Epithelial cell of umbilical artery (primary cell): Measurements from ENCODE around the gene LRRC73. TPM values are rescaled to one million over a fixed set of nuclear protein-coding genes. Genes with fewer than 3 reads are reported as not detected.

Source experiments
- total RNA-seq: library from RNA; depleted of rRNA; stranded (reverse); fragments of >200 nt; gene quantifications from 2 replicates; pipeline ENCODE4 v1.2.3, GENCODE V29; 2014

Gene LRRC73, protein sequence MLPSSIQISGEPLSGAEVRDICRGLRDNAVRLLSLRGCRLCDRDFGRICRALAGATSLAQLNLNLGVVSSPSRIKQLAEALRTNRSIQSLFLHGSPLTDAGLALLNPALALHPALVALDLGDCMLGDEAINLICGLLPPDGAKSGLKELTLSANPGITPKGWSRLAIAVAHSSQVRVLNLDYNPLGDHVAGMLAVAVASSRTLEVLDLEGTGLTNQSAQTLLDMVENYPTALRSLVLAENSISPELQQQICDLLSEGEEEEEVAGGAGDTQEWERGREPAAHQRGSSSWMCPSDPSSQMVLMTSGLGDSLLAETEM
- 0.15 and 0.32 TPM in 2 replicates for total RNA-seq

DNA sequence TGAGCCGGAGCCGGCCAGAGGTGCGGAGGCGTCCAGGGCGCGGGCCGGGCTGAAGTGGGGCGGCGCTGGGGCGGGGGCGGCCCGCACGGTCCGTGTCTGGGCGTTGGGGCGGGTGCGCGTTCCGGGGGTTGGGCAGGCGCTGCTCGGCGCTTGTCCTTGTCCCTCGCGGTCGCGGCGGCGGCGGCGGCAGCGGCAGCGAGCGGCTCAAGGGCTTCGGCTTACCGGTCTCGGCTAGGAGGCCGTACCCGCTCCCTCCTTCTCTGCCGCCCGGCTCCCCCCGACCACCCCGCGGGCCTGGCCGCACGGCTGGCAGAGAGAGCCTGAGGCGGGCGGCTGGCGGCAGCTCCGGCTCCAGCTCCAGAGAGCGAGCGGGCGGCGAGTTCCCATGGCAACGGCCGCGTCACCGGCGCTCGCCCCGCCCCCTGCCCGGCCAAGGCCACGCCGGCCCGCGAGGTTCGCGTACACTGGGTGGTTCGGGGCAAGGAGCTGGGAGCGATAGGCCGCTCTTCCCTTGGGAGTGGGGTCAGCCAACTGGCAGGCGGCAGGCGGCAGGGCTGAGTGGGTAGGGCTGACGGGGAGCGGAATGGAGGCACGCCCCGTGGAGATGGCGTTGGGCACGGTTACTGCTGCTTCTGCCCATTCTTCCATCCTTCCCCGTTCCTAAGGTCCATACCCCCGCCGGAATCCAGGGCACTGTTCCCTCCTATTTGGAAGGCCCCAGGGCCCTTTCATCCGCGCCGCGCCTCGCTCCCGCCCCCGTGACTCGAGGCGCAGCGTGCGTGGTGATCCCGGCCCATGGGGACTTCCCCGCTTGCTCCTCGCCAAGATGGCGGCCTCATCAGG is at the start of gene LRRC73:
Gene LRRC73, minus strand, starts transcription at position 363 of the 843 bp plus-strand sequence. CDS start 561 bp downstream, outside the sequence.

DNA sequence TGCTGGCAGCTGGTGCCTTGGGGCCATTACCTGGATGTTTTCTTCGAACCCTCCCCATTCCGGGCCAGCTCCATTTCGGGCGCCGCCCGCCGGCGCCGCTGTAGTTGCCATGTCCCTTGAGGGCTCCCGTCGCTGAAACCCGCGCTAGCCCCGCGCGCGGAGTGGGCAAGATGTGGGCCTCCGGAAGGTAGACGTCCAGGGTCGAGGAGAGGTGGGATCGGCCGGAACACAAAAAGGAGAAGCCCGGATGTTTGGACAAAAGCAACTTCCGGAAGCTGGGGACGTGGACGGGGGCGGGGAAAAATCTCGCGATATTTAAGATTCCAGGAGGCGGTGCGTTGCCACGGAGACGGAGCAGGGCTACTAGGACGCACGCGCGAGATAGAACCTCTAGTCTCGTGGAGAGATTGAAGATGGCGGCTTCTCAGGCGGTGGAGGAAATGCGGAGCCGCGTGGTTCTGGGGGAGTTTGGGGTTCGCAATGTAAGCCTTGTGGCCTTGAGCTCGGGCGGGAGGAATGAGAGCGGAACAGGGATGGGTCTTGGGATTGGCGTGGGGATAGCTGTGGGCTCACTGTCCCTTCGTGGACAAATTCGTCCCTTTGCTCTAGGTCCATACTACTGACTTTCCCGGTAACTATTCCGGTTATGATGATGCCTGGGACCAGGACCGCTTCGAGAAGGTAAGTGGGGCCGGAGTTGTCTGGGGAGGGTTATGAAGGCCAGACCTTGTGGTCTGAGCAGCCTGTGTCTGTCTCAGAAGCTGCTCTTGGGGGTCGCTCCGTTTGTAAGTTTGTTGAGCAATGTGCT is 6.8 kb upstream of the LRRC73 start, which contains the start of the genes POLR1C and YIPF3:
Gene POLR1C, plus strand, starts transcription at position 393 of the 808 bp plus-strand sequence. Its CDS starts 21 bp downstream, at position 414.
Gene YIPF3, minus strand, starts transcription at position 230 of the 808 bp plus-strand sequence. Its CDS starts 119 bp downstream, at position 111.

DNA sequence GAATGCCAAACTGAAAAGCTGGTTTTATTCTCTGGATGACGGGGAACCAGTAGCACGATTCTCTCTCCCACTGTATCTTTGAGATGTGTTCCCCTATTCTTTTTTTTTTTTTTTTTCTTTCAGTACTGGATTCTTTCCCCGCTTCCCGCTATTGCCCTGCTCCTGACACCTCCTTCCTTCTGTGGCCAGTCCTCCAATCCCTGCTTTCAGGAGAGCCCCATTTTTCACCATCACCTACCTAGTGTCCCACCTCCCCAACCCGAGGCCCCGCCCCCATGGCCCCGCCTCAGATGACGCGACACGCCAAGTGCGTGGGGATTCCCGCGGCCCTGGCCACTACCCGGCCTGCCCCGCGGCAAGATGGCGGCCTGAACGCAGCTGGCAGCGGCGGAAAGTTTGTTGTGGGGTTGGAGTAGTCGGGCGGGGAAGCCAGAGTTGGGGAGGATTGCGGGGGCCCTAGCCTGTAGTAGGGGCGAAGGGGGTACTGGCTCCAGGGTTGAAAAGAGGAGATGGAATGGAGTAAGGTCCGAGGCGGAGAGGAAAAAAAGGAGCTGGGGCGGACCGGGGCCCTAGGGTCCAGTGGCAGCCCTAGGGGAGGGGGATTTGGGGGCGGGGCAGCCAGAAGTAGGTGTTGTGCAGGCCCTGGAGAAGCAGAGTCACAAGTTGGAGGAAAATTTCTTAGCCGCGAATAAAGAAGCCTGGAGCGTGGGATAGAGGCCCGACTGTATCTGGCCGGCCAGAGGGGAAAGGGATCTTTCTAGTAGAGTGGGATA is 32.7 kb downstream of the LRRC73 start, which contains the start of gene TJAP1:
Gene TJAP1, plus strand, starts transcription at position 336 of the 773 bp plus-strand sequence. CDS start 21,432 bp downstream, outside the sequence.

Other genes starting within 250 kb of the LRRC73 start
- not detected in 2 replicates for gene SLC22A7, start 212.1 kb downstream of the LRRC73 start, total RNA-seq
- gene CRIP3, start 201.5 kb downstream of the LRRC73 start, total RNA-seq = not detected in 2 replicates
- 3.9 and 4.3 TPM in 2 replicates for gene ZNF318, start 140.7 kb downstream of the LRRC73 start, total RNA-seq
- 12.6 and 14.3 TPM in 2 replicates for gene ABCC10, start 82.8 kb downstream of the LRRC73 start, total RNA-seq
- 0.46 and 0.65 TPM in 2 replicates for gene DLK2, start 54.8 kb downstream of the LRRC73 start, total RNA-seq
- 7.8 and 10.2 TPM in 2 replicates for gene TJAP1, start 32.8 kb downstream of the LRRC73 start, total RNA-seq
- gene YIPF3, start 6.6 kb upstream of the LRRC73 start, total RNA-seq = 94.5 and 122 TPM in 2 replicates
- gene POLR1C, start 6.7 kb upstream of the LRRC73 start, total RNA-seq = 51.5 and 51.6 TPM in 2 replicates
- 25.3 and 28.7 TPM in 2 replicates for gene XPO5, start 65.7 kb upstream of the LRRC73 start, total RNA-seq
- 20.8 and 22.5 TPM in 2 replicates for gene POLH, start 65.8 kb upstream of the LRRC73 start, total RNA-seq
- gene GTPBP2, start 118.9 kb upstream of the LRRC73 start, total RNA-seq = 28.6 and 47.4 TPM in 2 replicates
- gene MAD2L1BP, start 125.5 kb upstream of the LRRC73 start, total RNA-seq = 29.9 and 64.0 TPM in 2 replicates
- 0.15 and 0.32 TPM in 2 replicates for gene RSPH9, start 134.7 kb upstream of the LRRC73 start, total RNA-seq
- gene MRPS18A, start 177.4 kb upstream of the LRRC73 start, total RNA-seq = 54.9 and 66.3 TPM in 2 replicates